GM12865 (cell line): ENCODE data around the gene TH.

Experiments used
- DNase-seq: peaks from one replicate; pipeline ENCODE4 v3.0.0; 2010; ENCODE audit warnings: low read depth
- H3K4me3 ChIP-seq: 2 replicates; pipeline ENCODE4 v1.5.1; 2011; ENCODE audit warnings: mild to moderate bottlenecking, low read depth, low read length, control low read depth
- CTCF ChIP-seq: IDR thresholded peaks from 2 replicates; pipeline ENCODE4 v1.5.1; 2011; ENCODE audit warnings: low read length, control low read depth, low read depth, inconsistent platforms; ENCODE audit not compliant: insufficient read depth; ENCODE audit errors: missing control alignments

Gene TH

DNA sequence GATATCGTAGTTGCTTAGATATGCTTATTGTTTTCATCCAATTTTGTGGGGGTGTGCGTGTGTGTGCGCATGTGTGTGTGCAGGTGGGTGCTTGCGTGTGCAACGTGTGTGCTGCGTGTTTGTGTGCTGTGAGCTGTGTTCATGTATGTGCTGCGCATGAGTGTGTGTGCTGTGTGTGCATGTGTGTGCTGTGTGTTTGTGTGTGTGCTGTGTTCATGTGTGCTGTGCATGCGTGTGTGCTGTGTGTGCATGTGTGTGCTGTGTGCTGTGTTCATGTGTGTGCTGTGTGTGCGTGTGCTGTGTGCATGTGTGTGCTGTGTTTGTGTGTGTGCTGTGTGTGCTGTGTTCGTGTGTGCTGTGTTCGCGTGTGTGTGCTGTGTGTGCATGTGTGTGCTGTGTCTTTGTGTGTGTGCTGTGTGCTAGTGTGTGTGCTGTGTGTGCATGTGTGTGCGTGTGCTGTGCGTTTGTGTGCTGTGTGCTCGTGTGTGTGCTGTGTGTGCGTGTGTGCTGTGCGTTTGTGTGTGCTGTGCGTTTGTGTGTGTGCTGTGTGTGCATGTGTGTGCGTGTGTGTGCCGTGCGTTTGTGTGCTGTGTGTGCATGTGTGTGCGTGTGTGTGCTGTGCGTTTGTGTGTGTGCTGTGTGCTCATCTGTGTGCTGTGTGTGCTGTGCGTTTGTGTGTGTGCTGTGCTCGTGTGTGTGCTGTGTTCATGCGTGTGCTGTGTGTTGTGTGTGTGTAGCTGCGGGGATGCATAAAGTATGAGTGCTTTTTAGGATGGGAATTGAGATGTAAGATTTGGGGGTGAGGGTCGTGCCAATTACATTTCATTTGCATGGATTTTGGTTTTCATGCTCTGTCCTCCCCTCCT, 40.0 kb downstream of the TH start:
- TF ChIP-seq CTCF: no peak
- no peak for DNase-seq
- H3K4me3 ChIP-seq: no peak overlapping the region

DNA sequence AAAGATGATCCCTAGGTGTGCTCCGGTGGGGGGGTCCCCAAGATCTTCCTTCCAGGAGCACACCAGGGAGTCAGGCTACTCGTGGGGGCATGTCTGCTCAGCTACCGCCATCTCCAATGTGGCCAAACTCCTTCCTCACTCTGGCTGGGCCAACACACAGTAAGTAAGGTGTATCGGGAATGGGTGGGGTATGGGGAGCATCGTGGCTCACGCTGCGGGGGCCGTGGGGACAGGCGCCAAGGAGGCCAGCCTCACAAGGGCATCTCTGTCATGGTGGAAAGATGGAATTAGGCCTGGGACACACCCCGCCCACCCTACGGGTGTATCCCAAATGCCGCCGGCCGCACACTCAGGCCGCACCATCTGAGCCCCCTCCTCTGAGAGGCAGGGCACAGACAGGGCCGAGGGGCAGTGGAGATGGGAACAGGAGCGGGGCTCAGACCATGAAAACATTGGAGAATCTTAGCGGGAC, 40.7 kb downstream of the TH start:
- no peak overlapping the region for H3K4me3 ChIP-seq
- TF ChIP-seq CTCF: no peak
- no peak for DNase-seq

- H3K4me3 ChIP-seq: no peak overlapping the region
- no peak for DNase-seq
- TF ChIP-seq CTCF: no peak
Measured at GRCh38 chr11:2129699-2130366, 41.8 kb downstream of the TH start.

DNA sequence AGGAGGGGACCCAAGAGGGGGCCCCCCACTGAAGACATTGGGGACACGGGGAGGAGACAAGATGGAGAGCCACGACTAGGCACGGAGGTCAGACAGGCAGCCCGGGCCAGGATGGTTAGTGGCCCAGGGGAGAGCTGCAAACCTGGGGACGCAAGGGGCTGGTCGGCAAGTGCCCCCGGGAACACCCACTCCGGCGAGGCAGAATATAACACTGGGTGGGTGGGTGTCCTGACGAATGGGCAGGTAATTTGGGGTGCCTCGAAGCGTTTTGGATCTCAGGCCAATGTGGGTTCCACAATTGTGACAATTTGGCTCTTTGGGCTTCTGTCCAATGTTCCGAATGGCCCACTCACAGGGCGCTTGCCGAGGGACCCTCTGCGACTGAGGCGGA, 42.3 kb downstream of the TH start:
- no peak for TF ChIP-seq CTCF
- no peak overlapping the region for H3K4me3 ChIP-seq
- no peak for DNase-seq

- TF ChIP-seq CTCF: no peak
- no peak overlapping the region for H3K4me3 ChIP-seq
- DNase-seq: no peak
Measured at GRCh38 chr11:2128511-2129307, 42.9 kb downstream of the TH start.

DNA sequence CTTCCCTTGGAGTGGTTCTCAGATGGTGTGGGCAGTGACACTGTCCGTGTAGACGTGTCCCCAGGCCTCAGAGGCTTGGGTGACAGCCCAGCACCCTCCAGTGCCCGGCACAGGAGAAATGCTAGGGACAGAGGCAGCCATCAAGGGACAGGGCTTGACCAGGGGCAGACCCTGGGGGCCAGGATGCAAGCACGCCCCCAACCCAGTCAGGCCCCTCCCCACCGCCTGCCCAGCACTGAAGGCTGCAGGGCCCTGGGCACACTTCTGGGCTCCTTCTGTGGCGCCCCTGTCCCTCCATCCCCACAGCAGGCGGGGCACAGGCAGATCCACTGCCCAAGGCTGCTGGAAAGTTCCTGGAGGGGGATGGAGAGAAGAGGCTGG, 43.5 kb downstream of the TH start:
- no peak for TF ChIP-seq CTCF
- no peak for DNase-seq
- H3K4me3 ChIP-seq: no peak overlapping the region
